Measurements from ENCODE around the gene WDR74. TPM values are rescaled to one million over a fixed set of nuclear protein-coding genes. Genes with fewer than 3 reads are reported as not detected.

The WDR74 gene
- total and polyA plus RNA-seq, 2 of the 13 experiments (the other 11 are each of a cell fraction or from before 2014, with no cell fraction given) = 77.0 to 83.3 TPM

DNA sequence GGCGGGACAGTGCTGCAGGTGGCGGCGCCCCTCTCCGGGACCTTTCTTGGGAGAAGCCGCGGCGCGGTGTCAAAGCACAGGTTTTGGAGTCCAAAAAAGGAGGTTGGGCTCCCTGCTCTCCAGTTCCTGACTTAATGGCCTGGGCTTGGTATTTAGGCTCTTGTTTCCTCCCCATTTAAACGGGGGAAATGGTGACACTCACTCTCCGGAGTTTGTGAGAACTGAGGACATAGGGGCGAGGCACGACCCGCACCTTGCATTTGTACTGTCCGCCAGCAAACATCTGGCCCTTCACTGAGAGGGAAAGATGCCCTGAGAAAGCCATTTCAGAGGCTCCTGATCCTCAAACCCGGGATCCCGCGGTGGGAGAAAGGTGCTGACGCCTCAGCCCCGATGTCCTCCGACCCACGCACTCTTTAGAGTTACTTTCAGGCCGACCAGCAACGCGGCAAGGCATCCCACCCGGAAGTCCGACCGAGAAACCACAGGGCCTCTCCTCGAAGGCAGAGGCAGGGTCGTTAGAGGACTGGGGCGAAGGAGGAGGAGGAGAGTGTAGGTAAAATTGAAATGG, 2.9 kb upstream of the WDR74 start (continued):
- TF ChIP-seq TIGD3 (CRISPR knock-in tag; IDR thresholded peaks at IDR 0.05; ENCODE audit: borderline replicate concordance) (no peak), BRD4 (CRISPR knock-in tag; IDR thresholded peaks at IDR 0.05) (0 out of 2 replicates have a peak, but pooled peaks have one; percentile 19), MLLT10 (CRISPR knock-in tag; IDR thresholded peaks at IDR 0.05) (no peak), HNRNPH1 (optimal IDR thresholded peaks at IDR 0.05; ENCODE audit: low read depth, low read length) (peak; percentile 64), ZNF670 (CRISPR knock-in tag; IDR thresholded peaks at IDR 0.05; ENCODE audit: borderline replicate concordance) (peak; percentile 81; the same call in 1 of the 2 replicates), ZNF687 (CRISPR knock-in tag; IDR thresholded peaks at IDR 0.05) (peak; percentile 92), ONECUT2 (CRISPR knock-in tag; IDR thresholded peaks at IDR 0.05) (no peak), ZNF224 (CRISPR knock-in tag; IDR thresholded peaks at IDR 0.05) (peak; percentile 49; the same call in 1 of the 2 replicates), MNT (IDR thresholded peaks at IDR 0.05) (no peak), SKIL (CRISPR knock-in tag; IDR thresholded peaks at IDR 0.05; ENCODE audit: borderline replicate concordance) (no peak), HNF4A (CRISPR knock-in tag; IDR thresholded peaks at IDR 0.05) (no peak), ZNF333 (CRISPR knock-in tag; IDR thresholded peaks at IDR 0.05; ENCODE audit: borderline replicate concordance) (no peak; the same call in 1 of the 2 replicates)
- TF ChIP-seq, protein P1, sequence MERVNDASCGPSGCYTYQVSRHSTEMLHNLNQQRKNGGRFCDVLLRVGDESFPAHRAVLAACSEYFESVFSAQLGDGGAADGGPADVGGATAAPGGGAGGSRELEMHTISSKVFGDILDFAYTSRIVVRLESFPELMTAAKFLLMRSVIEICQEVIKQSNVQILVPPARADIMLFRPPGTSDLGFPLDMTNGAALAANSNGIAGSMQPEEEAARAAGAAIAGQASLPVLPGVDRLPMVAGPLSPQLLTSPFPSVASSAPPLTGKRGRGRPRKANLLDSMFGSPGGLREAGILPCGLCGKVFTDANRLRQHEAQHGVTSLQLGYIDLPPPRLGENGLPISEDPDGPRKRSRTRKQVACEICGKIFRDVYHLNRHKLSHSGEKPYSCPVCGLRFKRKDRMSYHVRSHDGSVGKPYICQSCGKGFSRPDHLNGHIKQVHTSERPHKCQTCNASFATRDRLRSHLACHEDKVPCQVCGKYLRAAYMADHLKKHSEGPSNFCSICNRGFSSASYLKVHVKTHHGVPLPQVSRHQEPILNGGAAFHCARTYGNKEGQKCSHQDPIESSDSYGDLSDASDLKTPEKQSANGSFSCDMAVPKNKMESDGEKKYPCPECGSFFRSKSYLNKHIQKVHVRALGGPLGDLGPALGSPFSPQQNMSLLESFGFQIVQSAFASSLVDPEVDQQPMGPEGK (CRISPR knock-in tag; IDR thresholded peaks at IDR 0.05) = no peak
- TF ChIP-seq, protein P2, sequence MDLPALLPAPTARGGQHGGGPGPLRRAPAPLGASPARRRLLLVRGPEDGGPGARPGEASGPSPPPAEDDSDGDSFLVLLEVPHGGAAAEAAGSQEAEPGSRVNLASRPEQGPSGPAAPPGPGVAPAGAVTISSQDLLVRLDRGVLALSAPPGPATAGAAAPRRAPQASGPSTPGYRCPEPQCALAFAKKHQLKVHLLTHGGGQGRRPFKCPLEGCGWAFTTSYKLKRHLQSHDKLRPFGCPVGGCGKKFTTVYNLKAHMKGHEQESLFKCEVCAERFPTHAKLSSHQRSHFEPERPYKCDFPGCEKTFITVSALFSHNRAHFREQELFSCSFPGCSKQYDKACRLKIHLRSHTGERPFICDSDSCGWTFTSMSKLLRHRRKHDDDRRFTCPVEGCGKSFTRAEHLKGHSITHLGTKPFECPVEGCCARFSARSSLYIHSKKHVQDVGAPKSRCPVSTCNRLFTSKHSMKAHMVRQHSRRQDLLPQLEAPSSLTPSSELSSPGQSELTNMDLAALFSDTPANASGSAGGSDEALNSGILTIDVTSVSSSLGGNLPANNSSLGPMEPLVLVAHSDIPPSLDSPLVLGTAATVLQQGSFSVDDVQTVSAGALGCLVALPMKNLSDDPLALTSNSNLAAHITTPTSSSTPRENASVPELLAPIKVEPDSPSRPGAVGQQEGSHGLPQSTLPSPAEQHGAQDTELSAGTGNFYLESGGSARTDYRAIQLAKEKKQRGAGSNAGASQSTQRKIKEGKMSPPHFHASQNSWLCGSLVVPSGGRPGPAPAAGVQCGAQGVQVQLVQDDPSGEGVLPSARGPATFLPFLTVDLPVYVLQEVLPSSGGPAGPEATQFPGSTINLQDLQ (CRISPR knock-in tag; IDR thresholded peaks at IDR 0.05) = 0 out of 2 replicates have a peak, but pooled peaks have one; percentile 30

Measured in HepG2 (cell line).